Nephron (organoid): Measurements from ENCODE around the gene CFHR5.

ENCODE experiments used
- H3K27ac Mint-ChIP-seq, 3 experiments: 2 replicates each; pipeline ENCODE4 v1.8.0; 2020; ENCODE audit warnings: mixed read lengths in 3 of 3, mild to moderate bottlenecking in 2 of 3, moderate library complexity in 1 of 3
- H3K27me3 Mint-ChIP-seq: 2 replicates; pipeline ENCODE4 v1.8.0; 2021; ENCODE audit warnings: low read depth, mild to moderate bottlenecking, moderate library complexity, mixed read lengths
- H3K36me3 Mint-ChIP-seq: 2 replicates; pipeline ENCODE4 v1.8.0; 2020; ENCODE audit warnings: low read depth, mixed read lengths
- H3K4me1 Mint-ChIP-seq: 2 replicates; pipeline ENCODE4 v1.8.0; 2020; ENCODE audit warnings: mixed read lengths
- H3K4me3 Mint-ChIP-seq, 3 experiments: 2 replicates each; pipeline ENCODE4 v1.8.0; 2020; ENCODE audit warnings: mild to moderate bottlenecking in 3 of 3, mixed read lengths in 3 of 3, moderate library complexity in 2 of 3
- H3K9me3 Mint-ChIP-seq: 2 replicates; pipeline ENCODE4 v1.8.0; 2020; ENCODE audit warnings: mixed read lengths
- CTCF ChIP-seq, 3 experiments: fragments of 200-600 bp; sonication (generic); IDR thresholded peaks; one replicate each; pipeline ENCODE4 v1.5.0; 2021; ENCODE audit warnings: antibody characterized with exemption in 3 of 3; ENCODE audit not compliant: unreplicated experiment in 3 of 3

CFHR5 gene

GRCh38 chr1:197013234-197013633, 35.9 kb downstream of the CFHR5 start:
- Mint-ChIP-seq H3K4me1 (no peaks in the 10 kb centered on the region), H3K9me3 (peaks cover 5% of the 10 kb centered on the region), H3K27ac (no peak overlapping the region), H3K4me3 (no peak overlapping the region), H3K27me3 (peaks cover 3% of the 10 kb centered on the region), H3K36me3 (no peaks in the 10 kb centered on the region)
- no peak for TF ChIP-seq CTCF (IDR thresholded peaks at IDR 0.05; ENCODE audit: unreplicated experiment in 3 of 3)

GRCh38 chr1:197016751-197017150, 39.4 kb downstream of the CFHR5 start:
- Mint-ChIP-seq H3K27me3 (no peaks in the 10 kb centered on the region), H3K27ac (no peak overlapping the region), H3K4me1 (no peaks in the 10 kb centered on the region), H3K4me3 (no peak overlapping the region), H3K9me3 (peaks cover under 1% of the 10 kb centered on the region), H3K36me3 (no peaks in the 10 kb centered on the region)
- no peak for TF ChIP-seq CTCF (IDR thresholded peaks at IDR 0.05; ENCODE audit: unreplicated experiment in 3 of 3)

GRCh38 chr1:197017558-197018146, 40.3 kb downstream of the CFHR5 start:
- Mint-ChIP-seq H3K4me1 (no peaks in the 10 kb centered on the region), H3K27ac (no peak overlapping the region), H3K9me3 (no peaks in the 10 kb centered on the region), H3K27me3 (no peaks in the 10 kb centered on the region), H3K36me3 (no peaks in the 10 kb centered on the region), H3K4me3 (no peak overlapping the region)
- no peak for TF ChIP-seq CTCF (IDR thresholded peaks at IDR 0.05; ENCODE audit: unreplicated experiment in 3 of 3)

GRCh38 chr1:197021716-197022115, 44.4 kb downstream of the CFHR5 start:
- H3K36me3 Mint-ChIP-seq = no peaks in the 10 kb centered on the region
- no peaks in the 10 kb centered on the region for H3K9me3 Mint-ChIP-seq
- H3K27ac Mint-ChIP-seq = no peak overlapping the region
- H3K4me3 Mint-ChIP-seq = no peak overlapping the region
- no peak for TF ChIP-seq CTCF (IDR thresholded peaks at IDR 0.05; ENCODE audit: unreplicated experiment in 3 of 3)
- no peaks in the 10 kb centered on the region for H3K4me1 Mint-ChIP-seq
- H3K27me3 Mint-ChIP-seq = no peaks in the 10 kb centered on the region

GRCh38 chr1:197024460-197024859, 47.1 kb downstream of the CFHR5 start:
- no peak overlapping the region for H3K4me3 Mint-ChIP-seq
- H3K27ac Mint-ChIP-seq = no peak overlapping the region
- TF ChIP-seq CTCF (IDR thresholded peaks at IDR 0.05; ENCODE audit: unreplicated experiment in 3 of 3) = no peak
- H3K4me1 Mint-ChIP-seq = no peaks in the 10 kb centered on the region
- H3K9me3 Mint-ChIP-seq = no peaks in the 10 kb centered on the region
- no peaks in the 10 kb centered on the region for H3K27me3 Mint-ChIP-seq
- H3K36me3 Mint-ChIP-seq = no peaks in the 10 kb centered on the region

- Mint-ChIP-seq H3K4me1 (no peaks in the 10 kb centered on the region), H3K27me3 (no peaks in the 10 kb centered on the region), H3K9me3 (no peaks in the 10 kb centered on the region), H3K4me3 (no peak overlapping the region), H3K36me3 (no peaks in the 10 kb centered on the region), H3K27ac (no peak overlapping the region)
- no peak for TF ChIP-seq CTCF (IDR thresholded peaks at IDR 0.05; ENCODE audit: unreplicated experiment in 3 of 3)
Observed at GRCh38 chr1:197027359-197027758, 50.0 kb downstream of the CFHR5 start.
